ENCODE measurements around the gene PPIL6. TPM values are rescaled to one million over a fixed set of nuclear protein-coding genes. Genes with fewer than 3 reads are reported as not detected.

PPIL6 gene
- total RNA-seq, 2 donors from 2014 or later: 0.39 TPM; not detected in 1

DNA sequence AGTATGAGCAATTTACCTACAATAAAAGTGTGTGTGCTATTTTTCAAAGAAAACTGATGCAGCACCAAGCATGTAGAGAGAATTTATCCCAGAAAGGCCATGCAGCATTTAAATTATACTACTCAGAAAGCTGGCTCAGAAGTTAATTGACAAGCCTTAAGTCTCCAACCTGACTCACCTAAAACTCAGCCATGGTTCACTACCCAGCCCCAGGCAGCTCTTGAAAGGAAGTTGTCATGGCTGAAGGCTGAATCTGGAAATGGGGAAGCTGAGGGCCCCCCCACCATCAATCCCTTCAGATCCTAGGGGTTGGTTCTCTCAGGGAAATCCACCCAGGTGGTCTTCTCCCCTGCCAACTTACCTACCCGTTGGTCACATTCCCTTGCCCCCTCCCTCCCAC lies 19.7 kb downstream of the PPIL6 start:
- no peak overlapping the region for H3K4me3 Mint-ChIP-seq
- no peak overlapping the region for H3K27ac Mint-ChIP-seq
- H3K4me1 Mint-ChIP-seq: no peaks in the 10 kb centered on the region
- no peaks in the 10 kb centered on the region for H3K36me3 Mint-ChIP-seq (ENCODE audit: low read depth)
- no peak for ATAC-seq (replicated peaks)
- H3K9me3 Mint-ChIP-seq: no peaks in the 10 kb centered on the region
- H3K27me3 Mint-ChIP-seq: no peaks in the 10 kb centered on the region

DNA sequence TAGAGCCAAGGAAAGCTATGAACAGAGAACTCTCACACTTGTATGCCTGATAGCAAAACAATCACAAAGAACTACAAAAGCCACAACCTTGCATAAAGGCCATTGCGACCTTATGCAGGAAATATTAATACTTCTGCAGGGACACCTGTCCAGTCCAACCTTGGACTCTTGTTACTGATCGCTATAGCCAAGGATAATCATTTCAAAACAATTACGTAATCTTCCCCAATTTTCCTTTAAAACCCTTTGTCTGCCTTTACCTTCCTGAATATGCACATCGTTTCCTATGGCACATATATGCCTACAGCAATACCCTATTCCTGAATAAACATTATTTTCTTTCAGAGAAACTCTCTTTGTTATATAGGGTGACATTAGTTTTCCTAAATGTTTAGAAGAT lies 22.8 kb downstream of the PPIL6 start:
- no peak for ATAC-seq (replicated peaks)
- no peaks in the 10 kb centered on the region for H3K27me3 Mint-ChIP-seq
- no peaks in the 10 kb centered on the region for H3K36me3 Mint-ChIP-seq (ENCODE audit: low read depth)
- H3K4me1 Mint-ChIP-seq: no peaks in the 10 kb centered on the region
- no peak overlapping the region for H3K4me3 Mint-ChIP-seq
- H3K9me3 Mint-ChIP-seq: no peaks in the 10 kb centered on the region
- H3K27ac Mint-ChIP-seq: no peak overlapping the region

DNA sequence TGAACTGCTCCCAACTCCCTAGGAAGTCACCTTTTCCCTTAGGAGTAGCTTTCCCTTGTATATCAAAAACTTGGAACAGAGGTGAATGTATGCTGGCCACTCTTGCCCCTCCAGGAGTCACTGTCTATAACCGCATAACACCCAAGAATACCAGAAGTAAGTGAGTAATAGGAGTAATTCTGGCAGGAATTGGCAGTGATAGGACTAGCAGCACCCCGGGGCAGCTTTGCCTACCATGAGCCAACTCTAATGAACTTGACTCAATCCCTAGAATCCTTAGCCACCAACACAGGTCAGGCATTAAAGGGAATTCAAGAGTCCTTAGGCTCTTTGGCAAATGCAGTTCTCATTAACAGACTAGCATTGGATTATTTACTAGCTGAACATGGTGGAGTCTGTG lies 29.4 kb downstream of the PPIL6 start:
- no peak for ATAC-seq (replicated peaks)
- no peaks in the 10 kb centered on the region for H3K4me1 Mint-ChIP-seq
- no peaks in the 10 kb centered on the region for H3K36me3 Mint-ChIP-seq (ENCODE audit: low read depth)

DNA sequence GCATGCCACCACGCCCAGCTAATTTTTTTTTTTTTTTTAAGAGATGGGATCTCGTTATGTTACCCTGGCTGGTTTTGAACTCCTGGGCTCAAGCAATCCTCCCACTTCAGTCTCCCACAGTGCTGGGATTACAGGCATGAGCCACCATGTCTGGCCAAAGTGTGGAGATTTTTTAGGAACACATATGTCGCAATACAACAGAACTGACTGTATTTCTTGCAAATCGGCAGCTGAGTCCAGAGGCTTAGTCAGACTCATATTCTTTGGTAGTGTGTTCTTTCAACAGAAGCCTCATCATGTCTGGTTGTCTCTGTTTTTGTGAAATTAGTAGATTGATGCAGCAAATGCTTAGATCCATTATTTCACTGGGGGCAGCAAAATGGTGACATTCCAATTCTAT lies 34.2 kb downstream of the PPIL6 start:
- no peak for ATAC-seq (replicated peaks)
- H3K27ac Mint-ChIP-seq: no peak overlapping the region
- H3K4me1 Mint-ChIP-seq: no peaks in the 10 kb centered on the region
- no peaks in the 10 kb centered on the region for H3K36me3 Mint-ChIP-seq (ENCODE audit: low read depth)
- no peaks in the 10 kb centered on the region for H3K9me3 Mint-ChIP-seq
- H3K27me3 Mint-ChIP-seq: no peaks in the 10 kb centered on the region
- H3K4me3 Mint-ChIP-seq: no peak overlapping the region

More for the DNA sequence above, 29.4 kb downstream of the PPIL6 start:
- Mint-ChIP-seq H3K4me3 (no peak overlapping the region), H3K9me3 (no peaks in the 10 kb centered on the region), H3K27me3 (no peaks in the 10 kb centered on the region), H3K27ac (no peak overlapping the region)

DNA sequence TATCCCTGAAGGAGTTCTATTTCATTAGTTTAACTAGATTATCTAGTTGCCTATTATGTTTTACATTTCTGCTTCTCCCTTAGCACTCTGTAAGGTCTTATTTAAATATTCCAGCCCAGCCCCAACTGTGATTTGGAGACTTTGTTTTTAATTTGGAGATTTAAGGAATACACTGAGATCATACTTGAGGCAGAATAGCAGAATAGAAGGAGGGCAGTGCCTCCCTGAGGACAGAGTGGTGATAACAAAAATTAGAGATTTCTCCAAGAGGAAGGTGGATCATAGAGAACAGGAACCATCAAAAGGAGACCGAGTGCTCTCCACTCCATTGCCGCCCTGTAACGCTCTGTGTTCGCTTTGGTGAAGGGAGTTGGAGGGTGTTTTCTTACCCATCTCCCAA lies 43.4 kb downstream of the PPIL6 start:
- H3K4me3 Mint-ChIP-seq: no peak overlapping the region
- no peaks in the 10 kb centered on the region for H3K4me1 Mint-ChIP-seq
- H3K36me3 Mint-ChIP-seq (ENCODE audit: low read depth): no peaks in the 10 kb centered on the region
- H3K9me3 Mint-ChIP-seq: no peaks in the 10 kb centered on the region
- H3K27ac Mint-ChIP-seq: no peak overlapping the region
- no peaks in the 10 kb centered on the region for H3K27me3 Mint-ChIP-seq
- no peak for ATAC-seq (replicated peaks)

DNA sequence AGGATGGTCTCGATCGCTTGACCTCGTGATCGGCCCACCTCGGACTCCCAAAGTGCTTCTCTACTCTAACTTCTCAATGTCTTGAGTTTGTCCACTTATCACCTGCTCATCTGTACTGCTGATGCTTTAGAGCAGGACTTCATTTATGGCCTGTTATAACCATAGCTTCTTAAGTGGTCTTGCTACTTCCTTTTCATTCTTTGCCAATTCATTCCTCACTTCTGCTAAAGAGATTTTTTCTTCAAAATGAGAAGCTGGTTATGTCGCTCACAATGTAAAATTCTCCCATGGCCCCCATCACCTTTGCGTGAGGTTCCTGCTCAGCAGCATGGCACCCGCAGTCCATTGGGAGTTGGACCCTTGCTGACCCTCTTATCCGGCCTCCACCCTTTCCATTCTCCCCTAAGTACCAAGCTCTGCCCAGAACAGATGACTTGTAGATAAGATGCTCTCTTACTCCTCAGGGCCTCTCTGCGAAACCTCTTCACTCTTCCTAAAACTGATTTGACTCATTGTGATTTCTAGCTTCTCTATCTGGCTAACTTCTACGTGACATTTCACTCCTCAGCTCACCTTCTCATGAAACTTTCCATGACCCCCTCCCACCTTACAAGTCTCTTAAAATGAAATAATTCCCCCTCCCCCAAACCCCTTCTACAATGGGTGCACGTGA lies 44.2 kb downstream of the PPIL6 start:
- H3K27ac Mint-ChIP-seq: peak overlapping the region; percentile 12
- no peaks in the 10 kb centered on the region for H3K4me1 Mint-ChIP-seq
- peak; percentile 59 for ATAC-seq (replicated peaks)
- H3K27me3 Mint-ChIP-seq: no peaks in the 10 kb centered on the region
- no peaks in the 10 kb centered on the region for H3K9me3 Mint-ChIP-seq
- H3K36me3 Mint-ChIP-seq (ENCODE audit: low read depth): no peaks in the 10 kb centered on the region
- peak overlapping the region; percentile 1 for H3K4me3 Mint-ChIP-seq

DNA sequence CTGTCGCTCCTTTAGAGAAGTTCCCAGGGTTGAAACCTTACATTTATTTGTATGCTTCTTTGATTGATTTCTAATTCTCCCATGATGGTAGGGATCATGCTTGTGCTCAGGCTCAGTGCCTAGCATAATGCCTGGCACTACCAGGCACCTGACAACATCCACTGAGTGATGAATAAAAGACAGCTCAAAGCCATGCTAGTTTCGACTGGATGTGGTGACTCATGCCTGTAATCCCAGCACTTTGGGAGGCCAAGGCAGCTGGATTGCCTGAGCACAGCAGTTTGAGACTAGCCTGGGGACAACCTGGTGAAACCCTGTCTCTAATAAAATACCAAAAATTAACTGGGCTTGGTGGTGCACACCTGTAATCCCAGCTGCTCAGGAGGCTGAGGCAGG lies 46.5 kb downstream of the PPIL6 start:
- Mint-ChIP-seq H3K4me3 (no peak overlapping the region), H3K4me1 (no peaks in the 10 kb centered on the region), H3K27ac (no peak overlapping the region), H3K27me3 (no peaks in the 10 kb centered on the region), H3K9me3 (no peaks in the 10 kb centered on the region), H3K36me3 (ENCODE audit: low read depth) (no peaks in the 10 kb centered on the region)
- ATAC-seq (replicated peaks): peak; percentile 54

DNA sequence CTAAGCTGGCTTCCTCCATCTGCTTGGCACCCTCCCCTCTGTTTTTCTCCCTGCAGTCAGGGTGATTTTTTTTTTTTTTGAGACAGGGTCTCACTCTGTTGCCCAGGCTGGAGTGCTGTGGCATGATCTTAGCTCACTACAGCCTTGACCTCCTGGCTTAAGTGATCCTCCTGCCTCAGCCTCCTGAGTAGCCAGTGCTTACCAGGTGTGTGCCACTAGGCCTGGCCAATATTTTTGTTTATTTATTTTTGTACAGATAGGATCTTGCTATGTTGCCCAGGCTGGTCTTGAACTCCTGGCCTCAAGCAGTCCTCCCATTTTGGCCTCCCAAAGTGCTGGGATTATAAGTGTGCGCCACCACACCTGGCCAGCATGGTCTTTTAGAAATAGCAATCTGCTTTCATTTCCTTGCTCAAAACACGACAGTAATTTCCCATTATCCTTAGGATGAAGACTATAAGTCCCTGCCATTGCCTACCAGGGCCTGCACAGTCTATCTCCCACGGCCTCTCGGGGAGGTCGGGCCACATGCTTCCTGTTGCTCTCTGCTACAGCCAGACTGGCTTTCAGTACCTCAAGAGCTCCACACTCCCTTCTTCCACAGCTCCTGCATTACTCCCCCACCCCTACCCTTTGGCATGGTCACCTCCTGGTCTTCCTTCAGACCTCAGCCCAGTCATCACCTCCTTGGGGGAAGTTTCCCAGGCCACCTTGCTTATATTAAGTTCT lies 47.1 kb downstream of the PPIL6 start:
- Mint-ChIP-seq H3K27me3 (no peaks in the 10 kb centered on the region), H3K4me3 (no peak overlapping the region), H3K4me1 (no peaks in the 10 kb centered on the region), H3K27ac (no peak overlapping the region), H3K9me3 (no peaks in the 10 kb centered on the region), H3K36me3 (ENCODE audit: low read depth) (no peaks in the 10 kb centered on the region)
- ATAC-seq (replicated peaks): no peak

DNA sequence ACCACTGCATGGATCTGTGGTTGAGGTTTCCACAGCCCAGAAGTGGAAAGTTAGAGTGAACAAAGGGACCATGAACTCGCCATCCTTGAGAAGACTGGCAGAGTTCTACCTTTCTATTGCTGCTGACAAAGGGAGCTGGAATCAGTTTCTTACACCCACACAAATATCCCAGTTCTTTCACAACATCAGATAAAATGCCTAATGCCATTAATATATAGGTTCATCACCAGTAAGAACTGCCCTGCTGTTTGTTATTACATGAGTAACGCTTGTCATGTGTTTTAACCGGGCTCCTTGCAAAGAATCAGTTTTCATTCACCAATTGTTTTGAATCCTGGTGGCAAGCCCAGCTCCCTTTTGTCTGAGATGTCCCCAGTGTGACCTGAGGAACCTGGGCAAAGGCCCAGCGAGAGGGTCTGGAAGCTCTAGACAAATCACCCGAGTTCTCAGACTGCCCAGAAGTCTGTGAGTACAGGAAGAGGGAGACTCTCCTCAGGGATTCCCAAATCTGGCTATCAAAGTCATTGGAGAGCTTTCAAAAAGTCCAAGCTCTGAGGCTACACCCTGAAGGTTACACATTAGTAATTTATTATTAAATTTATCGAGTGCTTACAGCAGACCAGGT lies 50.7 kb downstream of the PPIL6 start:
- Mint-ChIP-seq H3K27me3 (no peaks in the 10 kb centered on the region), H3K9me3 (no peaks in the 10 kb centered on the region), H3K36me3 (ENCODE audit: low read depth) (no peaks in the 10 kb centered on the region), H3K4me1 (peaks cover 2% of the 10 kb centered on the region), H3K4me3 (no peak overlapping the region), H3K27ac (no peak overlapping the region)
- ATAC-seq (replicated peaks): no peak

DNA sequence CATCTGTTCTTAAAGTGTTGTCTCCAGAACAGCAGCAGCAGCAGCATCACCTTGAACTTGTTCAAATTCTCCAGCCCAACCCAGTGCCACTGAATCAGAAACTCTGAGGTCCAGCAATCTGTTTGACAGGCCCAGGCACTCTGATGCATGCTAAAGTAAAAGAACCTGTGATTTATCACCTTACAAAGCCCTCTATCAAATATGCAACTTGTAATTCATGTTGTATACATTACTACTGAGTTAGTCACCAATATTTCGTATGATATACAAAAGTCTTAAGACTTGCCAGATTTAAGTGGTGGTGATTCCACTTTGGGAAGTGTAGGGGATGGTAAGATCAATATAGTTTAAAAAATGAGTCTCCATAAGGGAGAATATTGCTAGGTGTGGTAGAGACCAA lies 52.2 kb downstream of the PPIL6 start:
- Mint-ChIP-seq H3K4me1 (peaks cover 7% of the 10 kb centered on the region), H3K36me3 (ENCODE audit: low read depth) (peaks cover under 1% of the 10 kb centered on the region), H3K27me3 (no peaks in the 10 kb centered on the region), H3K4me3 (no peak overlapping the region), H3K27ac (no peak overlapping the region), H3K9me3 (no peaks in the 10 kb centered on the region)
- no peak for ATAC-seq (replicated peaks)

DNA sequence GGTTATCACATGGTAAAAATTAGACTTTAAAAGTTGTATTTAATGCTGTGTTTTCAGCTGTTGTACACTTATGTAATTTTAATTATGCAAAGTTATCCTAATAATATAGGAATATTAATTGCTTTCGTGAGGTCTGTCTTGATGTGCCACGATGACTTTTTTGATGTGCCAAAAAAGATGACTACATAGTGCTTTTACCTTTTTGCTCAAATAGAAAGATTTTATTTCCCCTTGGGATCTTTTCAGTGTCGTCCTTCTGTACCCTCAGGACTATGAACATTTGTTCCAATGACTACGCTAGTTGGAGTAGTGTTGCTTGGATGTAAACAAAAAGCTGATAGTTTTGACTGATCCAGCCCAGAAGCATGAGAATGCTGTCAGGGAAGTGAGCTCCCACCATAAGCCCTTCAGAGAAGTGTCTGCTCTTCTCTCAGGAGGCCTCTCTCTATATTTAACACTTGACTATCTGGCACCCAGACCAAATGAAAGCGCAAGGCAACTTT lies 56.9 kb downstream of the PPIL6 start:
- Mint-ChIP-seq H3K27me3 (no peaks in the 10 kb centered on the region), H3K4me3 (peak overlapping the region; percentile 94), H3K36me3 (ENCODE audit: low read depth) (peaks cover 43% of the 10 kb centered on the region), H3K27ac (peak overlapping the region; percentile 97), H3K4me1 (peaks cover 21% of the 10 kb centered on the region), H3K9me3 (no peaks in the 10 kb centered on the region)
- no peak for ATAC-seq (replicated peaks)

DNA sequence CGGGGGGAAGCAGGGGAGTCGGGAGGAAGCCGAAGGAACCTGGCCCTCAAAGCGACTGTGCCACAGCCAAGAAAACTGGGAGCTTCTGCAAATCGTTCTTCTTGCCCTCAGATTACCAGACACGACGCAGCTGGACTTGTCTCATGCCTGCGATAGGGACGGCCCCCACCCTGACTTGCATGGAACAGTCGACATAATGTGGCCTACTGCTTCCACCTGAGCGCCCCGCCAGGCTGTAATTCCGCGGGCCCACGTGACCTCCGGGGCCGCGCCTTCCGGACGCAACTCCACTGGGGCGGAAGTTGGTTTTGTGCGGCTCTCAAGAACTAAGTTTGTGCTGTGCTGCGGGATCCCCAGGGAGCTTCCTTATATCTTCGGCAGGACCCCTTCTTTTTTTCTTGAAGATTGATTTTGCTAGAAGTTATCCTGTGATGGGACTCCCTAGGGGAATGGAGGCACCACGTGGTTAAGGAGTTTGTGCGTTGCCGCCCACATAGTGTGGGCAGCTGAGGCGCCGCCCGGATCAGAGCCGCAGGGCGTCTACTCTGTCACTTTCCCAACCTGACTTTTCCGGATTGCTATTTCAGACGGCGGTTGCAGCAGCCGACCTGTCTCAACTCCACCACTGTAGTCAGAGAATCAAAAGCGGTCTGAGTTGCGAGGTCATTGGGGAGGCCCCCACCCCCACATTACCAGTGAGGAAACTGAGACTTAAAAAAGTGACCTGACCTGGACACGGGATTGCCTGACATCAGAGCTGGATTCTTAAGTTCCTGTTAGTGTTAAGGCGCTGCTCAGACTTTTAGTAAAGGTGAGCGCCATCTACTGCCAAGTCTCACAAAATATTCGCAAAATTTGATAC lies 57.6 kb downstream of the PPIL6 start:
- Mint-ChIP-seq H3K27me3 (no peaks in the 10 kb centered on the region), H3K4me1 (peaks cover 26% of the 10 kb centered on the region), H3K27ac (peak overlapping the region; percentile 97), H3K9me3 (no peaks in the 10 kb centered on the region), H3K4me3 (peak overlapping the region; percentile 94), H3K36me3 (ENCODE audit: low read depth) (peaks cover 50% of the 10 kb centered on the region)
- peak; percentile 74 for ATAC-seq (replicated peaks)

DNA sequence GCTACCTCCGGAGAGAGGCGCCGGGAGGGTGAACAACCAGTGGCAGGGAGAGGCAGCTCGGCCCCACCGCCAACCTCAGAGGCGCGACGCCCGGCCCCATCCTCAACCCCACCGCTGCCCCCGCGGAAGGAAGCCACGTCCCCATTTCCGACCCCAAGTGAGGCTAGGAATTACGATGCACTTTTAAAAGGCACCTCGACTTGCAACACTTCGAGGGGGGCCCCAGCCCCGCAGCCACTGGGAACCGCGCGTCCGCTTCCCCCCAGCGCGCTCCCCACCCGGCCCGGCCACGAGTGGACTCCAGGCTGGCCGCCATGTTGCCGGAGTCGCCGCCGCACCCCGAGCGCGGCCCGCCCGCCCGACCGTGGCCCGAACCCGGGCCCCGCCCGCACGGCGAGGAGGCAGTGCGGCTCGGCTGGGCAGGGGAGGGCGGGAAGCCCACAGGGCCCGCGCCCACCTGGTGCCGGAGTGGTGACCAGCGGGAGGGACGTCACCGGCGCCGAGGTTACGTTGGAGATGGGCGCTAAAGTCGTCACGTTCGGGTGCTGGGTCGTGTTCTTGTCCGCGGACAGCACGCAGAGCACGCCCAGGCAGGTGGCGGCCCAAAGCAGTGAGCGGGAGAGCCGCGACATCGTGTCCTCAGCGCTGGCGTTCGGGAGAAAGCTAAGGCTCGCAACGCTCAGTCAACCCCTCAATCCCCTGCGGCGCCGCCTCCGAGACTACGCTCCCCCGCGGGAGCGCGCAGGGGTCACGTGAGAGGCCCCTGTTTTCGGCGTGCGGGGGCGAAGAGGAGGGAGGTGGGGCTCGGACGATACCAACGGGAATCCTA lies 58.5 kb downstream of the PPIL6 start, which contains the start of gene CD164:
Gene CD164 (minus strand): TSS at position 721 of the 829 bp plus-strand sequence. CDS start 89 bp downstream, at position 632.
- peak; percentile 57 for ATAC-seq (replicated peaks)
- Mint-ChIP-seq H3K27ac (peak within 1 kb of the TSS; percentile 97), H3K4me1 (peaks cover 29% of the 10 kb centered on the region)

More for the DNA sequence above, 58.5 kb downstream of the PPIL6 start, which contains the start of gene CD164:
- Mint-ChIP-seq H3K4me3 (peak within 1 kb of the TSS; percentile 94), H3K36me3 (ENCODE audit: low read depth) (peaks cover 59% of the 10 kb centered on the region), H3K27me3 (no peaks in the 10 kb centered on the region), H3K9me3 (no peaks in the 10 kb centered on the region)
